HepG2 (cell line): ENCODE measurements around the gene RPS28. TPM values are rescaled to one million over a fixed set of nuclear protein-coding genes. Genes with fewer than 3 reads are reported as not detected.

Source experiments
- FOXK1 ChIP-seq: sonication (generic); formaldehyde crosslinking; IDR thresholded peaks from 2 replicates; pipeline ENCODE4 v1.4.0; 2020; ENCODE audit warnings: low read depth, missing genetic modification reagents, borderline replicate concordance
- HDAC6 ChIP-seq: fragments of 200-600 bp; sonication (generic); IDR thresholded peaks from 2 replicates; pipeline ENCODE4 v1.7.0; 2017; ENCODE audit warnings: mild to moderate bottlenecking, antibody characterized with exemption, low read length, low read depth
- KLF9 ChIP-seq: IDR thresholded peaks from 2 replicates; pipeline ENCODE4 v1.6.1; 2016; ENCODE audit warnings: low read depth
- MED13 ChIP-seq: sonication (generic); formaldehyde crosslinking; IDR thresholded peaks from 2 replicates; pipeline ENCODE4 v1.5.0; 2020; ENCODE audit warnings: missing genetic modification reagents
- MEF2D ChIP-seq: sonication (generic); formaldehyde crosslinking; IDR thresholded peaks from 2 replicates; pipeline ENCODE4 v1.5.1; 2020; ENCODE audit warnings: mild to moderate bottlenecking, missing genetic modification reagents
- NFE2L2 ChIP-seq: fragments of 150-350 bp; IDR thresholded peaks from 2 replicates; pipeline ENCODE4 v1.6.1; 2014; ENCODE audit warnings: low read length
- NFYB ChIP-seq: sonication (generic); formaldehyde crosslinking; IDR thresholded peaks from 2 replicates; pipeline ENCODE4 v1.4.0; 2020; ENCODE audit warnings: missing genetic modification reagents
- RCOR2 ChIP-seq: IDR thresholded peaks from 2 replicates; pipeline ENCODE4 v1.6.1; 2016; ENCODE audit warnings: missing biosample characterization, missing genetic modification reagents
- SP1 ChIP-seq, 2 experiments: fragments of 450-650 bp in 1 of 2; sonication (generic) in 1 of 2; formaldehyde crosslinking in 1 of 2; IDR thresholded peaks; 2 replicates each; pipeline versions ENCODE4 v1.4.0 to v1.6.1; 2016 to 2020; ENCODE audit warnings: missing genetic modification reagents in 1 of 2
- TMF1 ChIP-seq: sonication (generic); formaldehyde crosslinking; IDR thresholded peaks from 2 replicates; pipeline ENCODE4 v1.8.1; 2022; ENCODE audit warnings: low read depth, missing genetic modification reagents
- ZFYVE20 ChIP-seq: sonication (generic); formaldehyde crosslinking; IDR thresholded peaks from 2 replicates; pipeline ENCODE4 v1.8.0; 2023; ENCODE audit warnings: low read depth, mild to moderate bottlenecking, moderate library complexity, missing genetic modification reagents, borderline replicate concordance
- ZNF101 ChIP-seq: sonication (generic); formaldehyde crosslinking; IDR thresholded peaks from 2 replicates; pipeline ENCODE4 v1.4.0; 2020; ENCODE audit warnings: mild to moderate bottlenecking, low read depth, missing genetic modification reagents, borderline replicate concordance
- ZNF260 ChIP-seq: sonication (generic); formaldehyde crosslinking; IDR thresholded peaks from 2 replicates; pipeline ENCODE4 v1.4.0; 2020; ENCODE audit warnings: missing genetic modification reagents, low read depth, mild to moderate bottlenecking, borderline replicate concordance
- ZNF44 ChIP-seq: sonication (generic); formaldehyde crosslinking; IDR thresholded peaks from 2 replicates; pipeline ENCODE4 v1.5.1; 2020; ENCODE audit warnings: mild to moderate bottlenecking, missing genetic modification reagents
- ZNF543 ChIP-seq: sonication (generic); formaldehyde crosslinking; IDR thresholded peaks from 2 replicates; pipeline ENCODE4 v1.4.0; 2020; ENCODE audit warnings: mild to moderate bottlenecking, missing genetic modification reagents
- ZNF550 ChIP-seq: sonication (generic); formaldehyde crosslinking; IDR thresholded peaks from 2 replicates; pipeline ENCODE4 v1.4.0; 2020; ENCODE audit warnings: mild to moderate bottlenecking, missing genetic modification reagents, borderline replicate concordance
- ZNF607 ChIP-seq: sonication (generic); formaldehyde crosslinking; IDR thresholded peaks from 2 replicates; pipeline ENCODE4 v1.5.1; 2020; ENCODE audit warnings: missing genetic modification reagents, mild to moderate bottlenecking, borderline replicate concordance
- ZNF616 ChIP-seq: sonication (generic); formaldehyde crosslinking; IDR thresholded peaks from 2 replicates; pipeline ENCODE4 v1.5.0; 2020; ENCODE audit warnings: low read depth, mild to moderate bottlenecking, missing genetic modification reagents
- ZNF776 ChIP-seq: sonication (generic); formaldehyde crosslinking; IDR thresholded peaks from 2 replicates; pipeline ENCODE4 v1.4.0; 2020; ENCODE audit warnings: mild to moderate bottlenecking, missing genetic modification reagents
- polyA plus RNA-seq, 8 experiments: library from polyadenylated mRNA; depleted of rRNA in 3 of 8; stranded (reverse) in 7 of 8; unstranded in 1 of 8; fragments of >200 nt; fragmentation: Illumina TruSeq in 4 of 8; extraction: Trizol in 4 of 8; gene quantifications; 2 replicates each; pipeline versions ENCODE4 v1.2.1 to v1.2.3, GENCODE V29; 2011 to 2016; ENCODE audit warnings: low read depth in 4 of 8, missing spikeins in 1 of 8, mixed read lengths in 1 of 8; ENCODE audit not compliant: insufficient read depth in 1 of 8
- total RNA-seq, 5 experiments: library from RNA; depleted of rRNA; stranded (reverse); fragments of >200 nt; fragmentation: Illumina TruSeq; extraction: Trizol; gene quantifications; 2 replicates each; pipeline ENCODE4 v1.2.3, GENCODE V29; 2016; ENCODE audit warnings: low read depth in 1 of 5
- TF ChIP-seq, protein P1 (sequence below): sonication (generic); formaldehyde crosslinking; IDR thresholded peaks from 2 replicates; pipeline ENCODE4 v1.8.0; 2022; ENCODE audit warnings: mild to moderate bottlenecking, missing genetic modification reagents
- TF ChIP-seq, protein P2 (sequence below): IDR thresholded peaks from 2 replicates; pipeline ENCODE4 v1.4.0; 2020; ENCODE audit warnings: mild to moderate bottlenecking, missing genetic modification reagents
- TF ChIP-seq, protein P3 (sequence below): sonication (generic); formaldehyde crosslinking; IDR thresholded peaks from 2 replicates; pipeline ENCODE4 v1.4.0; 2020; ENCODE audit warnings: missing genetic modification reagents, mild to moderate bottlenecking, borderline replicate concordance

The RPS28 gene
- total and polyA plus RNA-seq, 2 of the 13 experiments (the other 11 are each of a cell fraction or from before 2014, with no cell fraction given), result 281 to 545 TPM

DNA sequence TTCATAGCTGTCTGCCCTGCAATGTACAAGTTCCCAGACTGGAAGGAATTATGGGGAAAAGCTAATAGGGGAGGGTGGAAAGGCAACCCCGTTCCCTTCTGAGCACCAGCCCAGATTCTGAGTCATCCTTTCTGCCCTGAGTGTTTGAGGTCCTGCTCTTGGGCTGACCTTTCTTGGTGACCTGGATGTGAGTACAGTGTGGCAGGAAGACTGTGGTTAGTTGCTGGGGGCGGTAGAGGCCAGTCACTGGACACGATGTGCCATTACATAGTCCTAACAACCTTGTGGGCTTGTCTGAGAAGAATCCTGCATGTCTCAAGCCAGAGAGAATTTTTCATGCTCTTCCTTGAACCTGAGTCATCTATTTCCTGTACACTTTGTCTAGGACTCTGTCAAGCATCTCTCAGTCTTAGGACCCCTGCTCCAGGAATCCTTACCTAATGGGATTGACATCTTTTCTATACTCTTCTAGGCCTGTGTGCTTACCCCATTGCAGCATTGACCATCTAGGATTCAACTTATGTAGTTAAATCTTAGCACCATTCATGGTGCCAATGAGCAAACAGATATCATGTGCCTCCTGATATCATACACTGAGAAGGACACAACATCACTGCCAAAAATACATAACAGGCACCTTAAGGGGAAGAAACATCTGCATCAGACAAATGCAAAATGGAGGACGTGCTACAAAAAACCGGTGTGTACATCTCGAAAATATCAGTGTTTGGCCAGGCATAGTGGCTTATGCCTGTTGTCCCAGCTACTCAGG, 34.5 kb downstream of the RPS28 start (continued):
- no peak for TF ChIP-seq ZNF616
- no peak for TF ChIP-seq ZFYVE20 (CRISPR knock-in tag)
- 0 out of 2 replicates have a peak, but pooled peaks have one; percentile 27 for TF ChIP-seq FOXK1 (CRISPR knock-in tag)
- TF ChIP-seq, protein P1, sequence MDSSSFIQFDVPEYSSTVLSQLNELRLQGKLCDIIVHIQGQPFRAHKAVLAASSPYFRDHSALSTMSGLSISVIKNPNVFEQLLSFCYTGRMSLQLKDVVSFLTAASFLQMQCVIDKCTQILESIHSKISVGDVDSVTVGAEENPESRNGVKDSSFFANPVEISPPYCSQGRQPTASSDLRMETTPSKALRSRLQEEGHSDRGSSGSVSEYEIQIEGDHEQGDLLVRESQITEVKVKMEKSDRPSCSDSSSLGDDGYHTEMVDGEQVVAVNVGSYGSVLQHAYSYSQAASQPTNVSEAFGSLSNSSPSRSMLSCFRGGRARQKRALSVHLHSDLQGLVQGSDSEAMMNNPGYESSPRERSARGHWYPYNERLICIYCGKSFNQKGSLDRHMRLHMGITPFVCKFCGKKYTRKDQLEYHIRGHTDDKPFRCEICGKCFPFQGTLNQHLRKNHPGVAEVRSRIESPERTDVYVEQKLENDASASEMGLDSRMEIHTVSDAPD (CRISPR knock-in tag), result 0 out of 2 replicates have a peak, but pooled peaks have one; percentile 39
- TF ChIP-seq ZNF776 (CRISPR knock-in tag), result no peak
- no peak for TF ChIP-seq SP1 (IDR thresholded peaks at IDR 0.05)
- no peak for TF ChIP-seq SP1 (CRISPR knock-in tag; IDR thresholded peaks at IDR 0.05)
- TF ChIP-seq NFE2L2, result no peak
- no peak for TF ChIP-seq ZNF543 (CRISPR knock-in tag)
- no peak for TF ChIP-seq ZNF44 (CRISPR knock-in tag)
- peak; percentile 79; the same call in 1 of the 2 replicates for TF ChIP-seq RCOR2 (CRISPR knock-in tag)
- TF ChIP-seq ZNF101 (CRISPR knock-in tag), result no peak
- TF ChIP-seq ZNF607 (CRISPR knock-in tag), result 0 out of 2 replicates have a peak, but pooled peaks have one; percentile 18
- no peak for TF ChIP-seq MED13
- peak; percentile 56; the same call in 1 of the 2 replicates for TF ChIP-seq MEF2D (CRISPR knock-in tag)
- TF ChIP-seq, protein P2, sequence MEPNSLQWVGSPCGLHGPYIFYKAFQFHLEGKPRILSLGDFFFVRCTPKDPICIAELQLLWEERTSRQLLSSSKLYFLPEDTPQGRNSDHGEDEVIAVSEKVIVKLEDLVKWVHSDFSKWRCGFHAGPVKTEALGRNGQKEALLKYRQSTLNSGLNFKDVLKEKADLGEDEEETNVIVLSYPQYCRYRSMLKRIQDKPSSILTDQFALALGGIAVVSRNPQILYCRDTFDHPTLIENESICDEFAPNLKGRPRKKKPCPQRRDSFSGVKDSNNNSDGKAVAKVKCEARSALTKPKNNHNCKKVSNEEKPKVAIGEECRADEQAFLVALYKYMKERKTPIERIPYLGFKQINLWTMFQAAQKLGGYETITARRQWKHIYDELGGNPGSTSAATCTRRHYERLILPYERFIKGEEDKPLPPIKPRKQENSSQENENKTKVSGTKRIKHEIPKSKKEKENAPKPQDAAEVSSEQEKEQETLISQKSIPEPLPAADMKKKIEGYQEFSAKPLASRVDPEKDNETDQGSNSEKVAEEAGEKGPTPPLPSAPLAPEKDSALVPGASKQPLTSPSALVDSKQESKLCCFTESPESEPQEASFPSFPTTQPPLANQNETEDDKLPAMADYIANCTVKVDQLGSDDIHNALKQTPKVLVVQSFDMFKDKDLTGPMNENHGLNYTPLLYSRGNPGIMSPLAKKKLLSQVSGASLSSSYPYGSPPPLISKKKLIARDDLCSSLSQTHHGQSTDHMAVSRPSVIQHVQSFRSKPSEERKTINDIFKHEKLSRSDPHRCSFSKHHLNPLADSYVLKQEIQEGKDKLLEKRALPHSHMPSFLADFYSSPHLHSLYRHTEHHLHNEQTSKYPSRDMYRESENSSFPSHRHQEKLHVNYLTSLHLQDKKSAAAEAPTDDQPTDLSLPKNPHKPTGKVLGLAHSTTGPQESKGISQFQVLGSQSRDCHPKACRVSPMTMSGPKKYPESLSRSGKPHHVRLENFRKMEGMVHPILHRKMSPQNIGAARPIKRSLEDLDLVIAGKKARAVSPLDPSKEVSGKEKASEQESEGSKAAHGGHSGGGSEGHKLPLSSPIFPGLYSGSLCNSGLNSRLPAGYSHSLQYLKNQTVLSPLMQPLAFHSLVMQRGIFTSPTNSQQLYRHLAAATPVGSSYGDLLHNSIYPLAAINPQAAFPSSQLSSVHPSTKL (CRISPR knock-in tag), result peak; percentile 83
- TF ChIP-seq HDAC6, result no peak
- TF ChIP-seq ZNF260, result no peak
- no peak for TF ChIP-seq NFYB (CRISPR knock-in tag)
- TF ChIP-seq KLF9 (CRISPR knock-in tag), result no peak
- TF ChIP-seq, protein P3, sequence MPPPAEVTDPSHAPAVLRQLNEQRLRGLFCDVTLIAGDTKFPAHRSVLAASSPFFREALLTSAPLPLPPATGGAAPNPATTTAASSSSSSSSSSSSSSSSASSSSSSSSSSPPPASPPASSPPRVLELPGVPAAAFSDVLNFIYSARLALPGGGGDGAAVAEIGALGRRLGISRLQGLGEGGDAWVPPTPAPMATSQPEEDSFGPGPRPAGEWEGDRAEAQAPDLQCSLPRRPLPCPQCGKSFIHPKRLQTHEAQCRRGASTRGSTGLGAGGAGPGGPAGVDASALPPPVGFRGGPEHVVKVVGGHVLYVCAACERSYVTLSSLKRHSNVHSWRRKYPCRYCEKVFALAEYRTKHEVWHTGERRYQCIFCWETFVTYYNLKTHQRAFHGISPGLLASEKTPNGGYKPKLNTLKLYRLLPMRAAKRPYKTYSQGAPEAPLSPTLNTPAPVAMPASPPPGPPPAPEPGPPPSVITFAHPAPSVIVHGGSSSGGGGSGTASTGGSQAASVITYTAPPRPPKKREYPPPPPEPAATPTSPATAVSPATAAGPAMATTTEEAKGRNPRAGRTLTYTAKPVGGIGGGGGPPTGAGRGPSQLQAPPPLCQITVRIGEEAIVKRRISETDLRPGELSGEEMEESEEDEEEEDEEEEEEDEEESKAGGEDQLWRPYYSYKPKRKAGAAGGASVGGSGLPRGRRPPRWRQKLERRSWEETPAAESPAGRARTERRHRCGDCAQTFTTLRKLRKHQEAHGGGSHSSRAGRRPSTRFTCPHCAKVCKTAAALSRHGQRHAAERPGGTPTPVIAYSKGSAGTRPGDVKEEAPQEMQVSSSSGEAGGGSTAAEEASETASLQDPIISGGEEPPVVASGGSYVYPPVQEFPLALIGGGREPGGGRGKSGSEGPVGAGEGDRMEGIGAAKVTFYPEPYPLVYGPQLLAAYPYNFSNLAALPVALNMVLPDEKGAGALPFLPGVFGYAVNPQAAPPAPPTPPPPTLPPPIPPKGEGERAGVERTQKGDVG (CRISPR knock-in tag), result no peak
- TF ChIP-seq TMF1 (CRISPR knock-in tag), result no peak
- no peak for TF ChIP-seq ZNF550
